WTC11 (cell line): ENCODE measurements around the gene TPR.

Experiments used
- FOXK1 ChIP-seq: sonication (generic); formaldehyde crosslinking; IDR thresholded peaks from 2 replicates; pipeline ENCODE4 v1.8.0; 2022; ENCODE audit warnings: mild to moderate bottlenecking, moderate library complexity, missing genetic modification reagents
- ZBTB21 ChIP-seq: sonication (generic); formaldehyde crosslinking; IDR thresholded peaks from 2 replicates; pipeline ENCODE4 v1.8.1; 2023; ENCODE audit warnings: mild to moderate bottlenecking, missing genetic modification reagents, borderline replicate concordance
- ZNF138 ChIP-seq: sonication (generic); formaldehyde crosslinking; conservative IDR thresholded peaks from 2 replicates; pipeline ENCODE4 v1.8.1; 2022; ENCODE audit warnings: mild to moderate bottlenecking, moderate library complexity, missing genetic modification reagents
- ZNF317 ChIP-seq: sonication (generic); formaldehyde crosslinking; IDR thresholded peaks from 2 replicates; pipeline ENCODE4 v1.8.1; 2023; ENCODE audit warnings: low read depth, mild to moderate bottlenecking, moderate library complexity, missing genetic modification reagents, borderline replicate concordance
- TF ChIP-seq, protein P1 (sequence below): fragments of 200-600 bp; IDR thresholded peaks from 2 replicates; pipeline ENCODE4 v1.8.0; 2022; ENCODE audit warnings: antibody characterized with exemption
- TF ChIP-seq, protein P2 (sequence below): sonication (generic); formaldehyde crosslinking; IDR thresholded peaks from 2 replicates; pipeline ENCODE4 v1.8.0; 2022; ENCODE audit warnings: mild to moderate bottlenecking, missing genetic modification reagents
- TF ChIP-seq, protein P3 (sequence below): sonication (generic); formaldehyde crosslinking; IDR thresholded peaks from 2 replicates; pipeline ENCODE4 v1.8.1; 2023; ENCODE audit warnings: mild to moderate bottlenecking, missing genetic modification reagents, moderate library complexity
- TF ChIP-seq, protein P4 (sequence below): sonication (generic); formaldehyde crosslinking; IDR thresholded peaks from 2 replicates; pipeline ENCODE4 v1.8.0; 2022; ENCODE audit warnings: mild to moderate bottlenecking, missing genetic modification reagents
- TF ChIP-seq, protein P5 (sequence below): fragments of 250-450 bp; sonication (Bioruptor Pico); IDR thresholded peaks from 2 replicates; pipeline ENCODE4 v1.8.0; 2021; ENCODE audit warnings: mild to moderate bottlenecking

DNA sequence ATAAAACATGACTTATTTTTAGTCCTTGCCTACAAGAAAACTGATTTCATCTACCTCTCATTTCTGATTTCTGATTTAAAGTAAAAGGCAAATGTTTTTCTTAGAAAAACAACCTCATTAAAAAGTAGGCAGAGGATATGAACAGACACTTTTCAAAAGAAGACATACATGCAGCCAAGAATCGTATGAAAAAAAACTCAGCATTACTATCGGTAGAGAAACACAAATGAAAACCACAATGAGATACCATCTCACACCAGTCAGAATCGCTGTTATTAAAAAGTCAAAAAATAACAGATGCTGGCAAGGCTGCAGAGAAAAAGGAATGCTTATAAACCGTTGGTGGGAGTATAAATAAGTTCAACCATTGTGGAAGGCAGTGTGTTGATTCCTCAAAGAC lies 16.8 kb upstream of the TPR start:
- TF ChIP-seq ZNF317 (CRISPR knock-in tag), result no peak
- TF ChIP-seq, protein P1, sequence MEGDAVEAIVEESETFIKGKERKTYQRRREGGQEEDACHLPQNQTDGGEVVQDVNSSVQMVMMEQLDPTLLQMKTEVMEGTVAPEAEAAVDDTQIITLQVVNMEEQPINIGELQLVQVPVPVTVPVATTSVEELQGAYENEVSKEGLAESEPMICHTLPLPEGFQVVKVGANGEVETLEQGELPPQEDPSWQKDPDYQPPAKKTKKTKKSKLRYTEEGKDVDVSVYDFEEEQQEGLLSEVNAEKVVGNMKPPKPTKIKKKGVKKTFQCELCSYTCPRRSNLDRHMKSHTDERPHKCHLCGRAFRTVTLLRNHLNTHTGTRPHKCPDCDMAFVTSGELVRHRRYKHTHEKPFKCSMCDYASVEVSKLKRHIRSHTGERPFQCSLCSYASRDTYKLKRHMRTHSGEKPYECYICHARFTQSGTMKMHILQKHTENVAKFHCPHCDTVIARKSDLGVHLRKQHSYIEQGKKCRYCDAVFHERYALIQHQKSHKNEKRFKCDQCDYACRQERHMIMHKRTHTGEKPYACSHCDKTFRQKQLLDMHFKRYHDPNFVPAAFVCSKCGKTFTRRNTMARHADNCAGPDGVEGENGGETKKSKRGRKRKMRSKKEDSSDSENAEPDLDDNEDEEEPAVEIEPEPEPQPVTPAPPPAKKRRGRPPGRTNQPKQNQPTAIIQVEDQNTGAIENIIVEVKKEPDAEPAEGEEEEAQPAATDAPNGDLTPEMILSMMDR, result no peak
- TF ChIP-seq ZBTB21 (CRISPR knock-in tag), result no peak
- TF ChIP-seq, protein P2, sequence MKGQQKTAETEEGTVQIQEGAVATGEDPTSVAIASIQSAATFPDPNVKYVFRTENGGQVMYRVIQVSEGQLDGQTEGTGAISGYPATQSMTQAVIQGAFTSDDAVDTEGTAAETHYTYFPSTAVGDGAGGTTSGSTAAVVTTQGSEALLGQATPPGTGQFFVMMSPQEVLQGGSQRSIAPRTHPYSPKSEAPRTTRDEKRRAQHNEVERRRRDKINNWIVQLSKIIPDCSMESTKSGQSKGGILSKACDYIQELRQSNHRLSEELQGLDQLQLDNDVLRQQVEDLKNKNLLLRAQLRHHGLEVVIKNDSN, result no peak
- TF ChIP-seq, protein P3, sequence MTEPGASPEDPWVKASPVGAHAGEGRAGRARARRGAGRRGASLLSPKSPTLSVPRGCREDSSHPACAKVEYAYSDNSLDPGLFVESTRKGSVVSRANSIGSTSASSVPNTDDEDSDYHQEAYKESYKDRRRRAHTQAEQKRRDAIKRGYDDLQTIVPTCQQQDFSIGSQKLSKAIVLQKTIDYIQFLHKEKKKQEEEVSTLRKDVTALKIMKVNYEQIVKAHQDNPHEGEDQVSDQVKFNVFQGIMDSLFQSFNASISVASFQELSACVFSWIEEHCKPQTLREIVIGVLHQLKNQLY, result no peak
- TF ChIP-seq, protein P4, sequence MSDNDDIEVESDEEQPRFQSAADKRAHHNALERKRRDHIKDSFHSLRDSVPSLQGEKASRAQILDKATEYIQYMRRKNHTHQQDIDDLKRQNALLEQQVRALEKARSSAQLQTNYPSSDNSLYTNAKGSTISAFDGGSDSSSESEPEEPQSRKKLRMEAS (CRISPR knock-in tag), result no peak
- no peak for TF ChIP-seq ZNF138 (CRISPR knock-in tag)
- no peak for TF ChIP-seq FOXK1 (CRISPR knock-in tag)
- TF ChIP-seq, protein P5, sequence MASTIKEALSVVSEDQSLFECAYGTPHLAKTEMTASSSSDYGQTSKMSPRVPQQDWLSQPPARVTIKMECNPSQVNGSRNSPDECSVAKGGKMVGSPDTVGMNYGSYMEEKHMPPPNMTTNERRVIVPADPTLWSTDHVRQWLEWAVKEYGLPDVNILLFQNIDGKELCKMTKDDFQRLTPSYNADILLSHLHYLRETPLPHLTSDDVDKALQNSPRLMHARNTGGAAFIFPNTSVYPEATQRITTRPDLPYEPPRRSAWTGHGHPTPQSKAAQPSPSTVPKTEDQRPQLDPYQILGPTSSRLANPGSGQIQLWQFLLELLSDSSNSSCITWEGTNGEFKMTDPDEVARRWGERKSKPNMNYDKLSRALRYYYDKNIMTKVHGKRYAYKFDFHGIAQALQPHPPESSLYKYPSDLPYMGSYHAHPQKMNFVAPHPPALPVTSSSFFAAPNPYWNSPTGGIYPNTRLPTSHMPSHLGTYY, result no peak
